HEK293 (cell line): Measurements from ENCODE around the gene GRK2.

Experiments
- BCL11A ChIP-seq: fragments of 450-650 bp; formaldehyde crosslinking; IDR thresholded peaks from 2 replicates; pipeline ENCODE4 v1.5.1; 2016; ENCODE audit warnings: low read depth, missing biosample characterization, missing genetic modification characterization
- SP3 ChIP-seq: fragments of 450-650 bp; formaldehyde crosslinking; IDR thresholded peaks from 2 replicates; pipeline ENCODE4 v1.5.1; 2016; ENCODE audit warnings: missing biosample characterization, missing genetic modification characterization
- TRIM28 ChIP-seq: IDR thresholded peaks from 2 replicates; pipeline ENCODE4 v1.6.1; 2011; ENCODE audit warnings: low read length, control low read depth, borderline replicate concordance
- ZBTB7A ChIP-seq: fragments of 450-650 bp; formaldehyde crosslinking; IDR thresholded peaks from 2 replicates; pipeline ENCODE4 v1.5.1; 2016; ENCODE audit warnings: low read depth, missing biosample characterization, missing genetic modification characterization
- ZEB2 ChIP-seq: fragments of 450-650 bp; formaldehyde crosslinking; IDR thresholded peaks from 2 replicates; pipeline ENCODE4 v1.5.1; 2016; ENCODE audit warnings: missing biosample characterization, missing genetic modification characterization
- ZFP69B ChIP-seq: fragments of 450-650 bp; formaldehyde crosslinking; IDR thresholded peaks from 2 replicates; pipeline ENCODE4 v1.5.1; 2016; ENCODE audit warnings: missing biosample characterization, missing genetic modification characterization
- ZNF132 ChIP-seq: fragments of 450-650 bp; formaldehyde crosslinking; IDR thresholded peaks from 2 replicates; pipeline ENCODE4 v1.5.1; 2017; ENCODE audit warnings: missing biosample characterization, missing genetic modification characterization, borderline replicate concordance
- ZNF169 ChIP-seq: fragments of 450-650 bp; formaldehyde crosslinking; IDR thresholded peaks from 2 replicates; pipeline ENCODE4 v1.5.1; 2016; ENCODE audit warnings: missing biosample characterization, missing genetic modification characterization
- ZNF202 ChIP-seq: fragments of 450-650 bp; formaldehyde crosslinking; IDR thresholded peaks from 2 replicates; pipeline ENCODE4 v1.5.1; 2016; ENCODE audit warnings: missing biosample characterization, missing genetic modification characterization, borderline replicate concordance
- ZNF311 ChIP-seq: fragments of 450-650 bp; formaldehyde crosslinking; IDR thresholded peaks from 2 replicates; pipeline ENCODE4 v1.5.1; 2017; ENCODE audit warnings: missing biosample characterization, missing genetic modification characterization, borderline replicate concordance
- ZNF335 ChIP-seq: fragments of 450-650 bp; formaldehyde crosslinking; conservative IDR thresholded peaks from 2 replicates; pipeline ENCODE4 v1.5.1; 2016; ENCODE audit warnings: missing biosample characterization, missing genetic modification characterization
- ZNF341 ChIP-seq: fragments of 450-650 bp; formaldehyde crosslinking; IDR thresholded peaks from 2 replicates; pipeline ENCODE4; 2016; ENCODE audit warnings: low read depth, missing biosample characterization, missing genetic modification characterization
- ZNF416 ChIP-seq: fragments of 450-650 bp; formaldehyde crosslinking; IDR thresholded peaks from 2 replicates; pipeline ENCODE4 v1.5.1; 2016; ENCODE audit warnings: missing biosample characterization, missing genetic modification characterization
- ZNF423 ChIP-seq: fragments of 450-650 bp; formaldehyde crosslinking; IDR thresholded peaks from 2 replicates; pipeline ENCODE4 v1.5.1; 2016; ENCODE audit warnings: missing biosample characterization, missing genetic modification characterization
- ZNF571 ChIP-seq: fragments of 450-650 bp; formaldehyde crosslinking; IDR thresholded peaks from 2 replicates; pipeline ENCODE4 v1.5.0; 2017; ENCODE audit warnings: missing biosample characterization, missing genetic modification characterization
- ZNF596 ChIP-seq: fragments of 450-650 bp; IDR thresholded peaks from 2 replicates; pipeline ENCODE4 v1.5.0; 2018; ENCODE audit warnings: missing biosample characterization, mild to moderate bottlenecking, missing genetic modification characterization, moderate library complexity
- ZNF654 ChIP-seq: fragments of 450-650 bp; formaldehyde crosslinking; IDR thresholded peaks from 2 replicates; pipeline ENCODE4 v1.5.1; 2016; ENCODE audit warnings: low read depth, missing biosample characterization, missing genetic modification characterization
- ZNF670 ChIP-seq: fragments of 450-650 bp; formaldehyde crosslinking; IDR thresholded peaks from 2 replicates; pipeline ENCODE4 v1.5.1; 2016; ENCODE audit warnings: missing biosample characterization, missing genetic modification characterization, low read depth
- ZNF843 ChIP-seq: fragments of 450-650 bp; formaldehyde crosslinking; IDR thresholded peaks from 2 replicates; pipeline ENCODE4 v1.5.1; 2016; ENCODE audit warnings: missing biosample characterization, missing genetic modification characterization
- ZSCAN30 ChIP-seq: fragments of 450-650 bp; IDR thresholded peaks from 2 replicates; pipeline ENCODE4 v1.5.1; 2018; ENCODE audit warnings: missing biosample characterization, mild to moderate bottlenecking, missing genetic modification characterization, moderate library complexity
- TF ChIP-seq, protein P1 (sequence below): fragments of 450-650 bp; formaldehyde crosslinking; IDR thresholded peaks from 2 replicates; pipeline ENCODE4 v1.5.1; 2016; ENCODE audit warnings: missing biosample characterization, missing genetic modification characterization
- TF ChIP-seq, protein P2 (sequence below): fragments of 450-650 bp; formaldehyde crosslinking; IDR thresholded peaks from 2 replicates; pipeline ENCODE4 v1.5.1; 2016; ENCODE audit warnings: missing biosample characterization, missing genetic modification characterization
- TF ChIP-seq, protein P3 (sequence below): fragments of 450-650 bp; formaldehyde crosslinking; IDR thresholded peaks from 2 replicates; pipeline ENCODE4 v1.5.1; 2016; ENCODE audit warnings: missing biosample characterization, missing genetic modification characterization, borderline replicate concordance
- TF ChIP-seq, protein P4 (sequence below): fragments of 450-650 bp; formaldehyde crosslinking; IDR thresholded peaks from 2 replicates; pipeline ENCODE4 v1.5.1; 2016; ENCODE audit warnings: missing biosample characterization, missing genetic modification characterization
- TF ChIP-seq, protein P5 (sequence below): fragments of 450-650 bp; formaldehyde crosslinking; IDR thresholded peaks from 2 replicates; pipeline ENCODE4 v1.5.1; 2016; ENCODE audit warnings: missing biosample characterization, missing genetic modification characterization

GRK2 gene

DNA sequence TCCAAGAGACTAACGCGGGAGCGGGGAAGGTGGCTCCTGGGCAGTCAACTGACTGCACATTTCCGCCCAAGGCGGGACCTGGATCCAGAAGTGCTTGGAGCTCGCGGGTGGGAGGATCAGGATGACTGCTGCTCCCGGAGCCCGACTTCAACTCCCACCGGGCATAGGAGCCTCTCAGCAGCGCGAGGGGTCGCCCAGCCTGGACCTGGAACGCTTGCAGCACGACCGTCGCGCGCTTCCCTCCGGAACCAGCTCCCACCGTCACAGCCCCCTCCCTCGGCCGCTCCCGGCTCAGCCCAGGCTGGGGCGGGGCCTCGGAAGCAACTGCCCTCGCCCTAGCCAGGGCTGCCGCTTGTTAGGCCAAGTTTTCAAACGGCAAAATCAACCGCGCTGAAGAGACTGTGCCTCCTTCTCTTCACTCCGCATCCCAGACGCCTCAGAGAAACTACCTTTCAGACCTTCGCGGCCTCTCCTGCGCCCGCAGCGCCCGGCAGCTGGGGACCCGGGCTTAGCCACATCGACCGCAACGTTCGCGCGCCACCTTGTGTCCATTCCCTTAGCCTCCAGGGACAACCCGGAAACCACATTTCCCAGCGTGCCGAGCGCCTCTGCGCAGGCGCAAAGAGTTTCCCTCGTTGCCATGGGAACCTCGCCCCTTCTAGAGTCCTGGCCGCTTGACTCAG lies 51.1 kb downstream of the GRK2 start (continued):
- TF ChIP-seq ZNF341 = peak; percentile 82
- TF ChIP-seq ZNF311 (tag by site-specific recombination) = no peak
- TF ChIP-seq, protein P1, sequence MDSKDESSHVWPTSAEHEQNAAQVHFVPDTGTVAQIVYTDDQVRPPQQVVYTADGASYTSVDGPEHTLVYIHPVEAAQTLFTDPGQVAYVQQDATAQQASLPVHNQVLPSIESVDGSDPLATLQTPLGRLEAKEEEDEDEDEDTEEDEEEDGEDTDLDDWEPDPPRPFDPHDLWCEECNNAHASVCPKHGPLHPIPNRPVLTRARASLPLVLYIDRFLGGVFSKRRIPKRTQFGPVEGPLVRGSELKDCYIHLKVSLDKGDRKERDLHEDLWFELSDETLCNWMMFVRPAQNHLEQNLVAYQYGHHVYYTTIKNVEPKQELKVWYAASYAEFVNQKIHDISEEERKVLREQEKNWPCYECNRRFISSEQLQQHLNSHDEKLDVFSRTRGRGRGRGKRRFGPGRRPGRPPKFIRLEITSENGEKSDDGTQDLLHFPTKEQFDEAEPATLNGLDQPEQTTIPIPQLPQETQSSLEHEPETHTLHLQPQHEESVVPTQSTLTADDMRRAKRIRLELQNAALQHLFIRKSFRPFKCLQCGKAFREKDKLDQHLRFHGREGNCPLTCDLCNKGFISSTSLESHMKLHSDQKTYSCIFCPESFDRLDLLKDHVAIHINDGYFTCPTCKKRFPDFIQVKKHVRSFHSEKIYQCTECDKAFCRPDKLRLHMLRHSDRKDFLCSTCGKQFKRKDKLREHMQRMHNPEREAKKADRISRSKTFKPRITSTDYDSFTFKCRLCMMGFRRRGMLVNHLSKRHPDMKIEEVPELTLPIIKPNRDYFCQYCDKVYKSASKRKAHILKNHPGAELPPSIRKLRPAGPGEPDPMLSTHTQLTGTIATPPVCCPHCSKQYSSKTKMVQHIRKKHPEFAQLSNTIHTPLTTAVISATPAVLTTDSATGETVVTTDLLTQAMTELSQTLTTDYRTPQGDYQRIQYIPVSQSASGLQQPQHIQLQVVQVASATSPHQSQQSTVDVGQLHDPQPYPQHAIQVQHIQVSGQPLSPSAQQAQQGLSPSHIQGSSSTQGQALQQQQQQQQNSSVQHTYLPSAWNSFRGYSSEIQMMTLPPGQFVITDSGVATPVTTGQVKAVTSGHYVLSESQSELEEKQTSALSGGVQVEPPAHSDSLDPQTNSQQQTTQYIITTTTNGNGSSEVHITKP (tag by site-specific recombination) = peak; percentile 81
- no peak for TF ChIP-seq ZNF423 (tag by site-specific recombination)
- peak; percentile 57; the same call in 1 of the 2 replicates for TF ChIP-seq ZBTB7A
- no peak for TF ChIP-seq ZNF416
- peak; percentile 80 for TF ChIP-seq SP3 (tag by site-specific recombination)
- no peak for TF ChIP-seq ZNF202 (tag by site-specific recombination)
- TF ChIP-seq ZEB2 (tag by site-specific recombination) = peak; percentile 79; the same call in 1 of the 2 replicates
- TF ChIP-seq, protein P2, sequence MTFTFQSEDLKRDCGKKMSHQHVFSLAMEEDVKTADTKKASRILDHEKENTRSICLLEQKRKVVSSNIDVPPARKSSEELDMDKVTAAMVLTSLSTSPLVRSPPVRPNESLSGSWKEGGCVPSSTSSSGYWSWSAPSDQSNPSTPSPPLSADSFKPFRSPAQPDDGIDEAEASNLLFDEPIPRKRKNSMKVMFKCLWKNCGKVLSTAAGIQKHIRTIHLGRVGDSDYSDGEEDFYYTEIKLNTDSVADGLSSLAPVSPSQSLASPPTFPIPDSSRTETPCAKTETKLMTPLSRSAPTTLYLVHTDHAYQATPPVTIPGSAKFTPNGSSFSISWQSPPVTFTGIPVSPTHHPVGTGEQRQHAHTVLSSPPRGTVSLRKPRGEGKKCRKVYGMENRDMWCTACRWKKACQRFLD = no peak
- TF ChIP-seq, protein P3, sequence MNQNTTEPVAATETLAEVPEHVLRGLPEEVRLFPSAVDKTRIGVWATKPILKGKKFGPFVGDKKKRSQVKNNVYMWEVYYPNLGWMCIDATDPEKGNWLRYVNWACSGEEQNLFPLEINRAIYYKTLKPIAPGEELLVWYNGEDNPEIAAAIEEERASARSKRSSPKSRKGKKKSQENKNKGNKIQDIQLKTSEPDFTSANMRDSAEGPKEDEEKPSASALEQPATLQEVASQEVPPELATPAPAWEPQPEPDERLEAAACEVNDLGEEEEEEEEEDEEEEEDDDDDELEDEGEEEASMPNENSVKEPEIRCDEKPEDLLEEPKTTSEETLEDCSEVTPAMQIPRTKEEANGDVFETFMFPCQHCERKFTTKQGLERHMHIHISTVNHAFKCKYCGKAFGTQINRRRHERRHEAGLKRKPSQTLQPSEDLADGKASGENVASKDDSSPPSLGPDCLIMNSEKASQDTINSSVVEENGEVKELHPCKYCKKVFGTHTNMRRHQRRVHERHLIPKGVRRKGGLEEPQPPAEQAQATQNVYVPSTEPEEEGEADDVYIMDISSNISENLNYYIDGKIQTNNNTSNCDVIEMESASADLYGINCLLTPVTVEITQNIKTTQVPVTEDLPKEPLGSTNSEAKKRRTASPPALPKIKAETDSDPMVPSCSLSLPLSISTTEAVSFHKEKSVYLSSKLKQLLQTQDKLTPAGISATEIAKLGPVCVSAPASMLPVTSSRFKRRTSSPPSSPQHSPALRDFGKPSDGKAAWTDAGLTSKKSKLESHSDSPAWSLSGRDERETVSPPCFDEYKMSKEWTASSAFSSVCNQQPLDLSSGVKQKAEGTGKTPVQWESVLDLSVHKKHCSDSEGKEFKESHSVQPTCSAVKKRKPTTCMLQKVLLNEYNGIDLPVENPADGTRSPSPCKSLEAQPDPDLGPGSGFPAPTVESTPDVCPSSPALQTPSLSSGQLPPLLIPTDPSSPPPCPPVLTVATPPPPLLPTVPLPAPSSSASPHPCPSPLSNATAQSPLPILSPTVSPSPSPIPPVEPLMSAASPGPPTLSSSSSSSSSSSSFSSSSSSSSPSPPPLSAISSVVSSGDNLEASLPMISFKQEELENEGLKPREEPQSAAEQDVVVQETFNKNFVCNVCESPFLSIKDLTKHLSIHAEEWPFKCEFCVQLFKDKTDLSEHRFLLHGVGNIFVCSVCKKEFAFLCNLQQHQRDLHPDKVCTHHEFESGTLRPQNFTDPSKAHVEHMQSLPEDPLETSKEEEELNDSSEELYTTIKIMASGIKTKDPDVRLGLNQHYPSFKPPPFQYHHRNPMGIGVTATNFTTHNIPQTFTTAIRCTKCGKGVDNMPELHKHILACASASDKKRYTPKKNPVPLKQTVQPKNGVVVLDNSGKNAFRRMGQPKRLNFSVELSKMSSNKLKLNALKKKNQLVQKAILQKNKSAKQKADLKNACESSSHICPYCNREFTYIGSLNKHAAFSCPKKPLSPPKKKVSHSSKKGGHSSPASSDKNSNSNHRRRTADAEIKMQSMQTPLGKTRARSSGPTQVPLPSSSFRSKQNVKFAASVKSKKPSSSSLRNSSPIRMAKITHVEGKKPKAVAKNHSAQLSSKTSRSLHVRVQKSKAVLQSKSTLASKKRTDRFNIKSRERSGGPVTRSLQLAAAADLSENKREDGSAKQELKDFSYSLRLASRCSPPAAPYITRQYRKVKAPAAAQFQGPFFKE (tag by site-specific recombination) = no peak
- no peak for TF ChIP-seq ZNF571 (tag by site-specific recombination)
- no peak for TF ChIP-seq ZNF670 (tag by site-specific recombination)
- peak; percentile 70; the same call in 1 of the 2 replicates for TF ChIP-seq BCL11A (tag by site-specific recombination)
- no peak for TF ChIP-seq ZNF596
- TF ChIP-seq, protein P4, sequence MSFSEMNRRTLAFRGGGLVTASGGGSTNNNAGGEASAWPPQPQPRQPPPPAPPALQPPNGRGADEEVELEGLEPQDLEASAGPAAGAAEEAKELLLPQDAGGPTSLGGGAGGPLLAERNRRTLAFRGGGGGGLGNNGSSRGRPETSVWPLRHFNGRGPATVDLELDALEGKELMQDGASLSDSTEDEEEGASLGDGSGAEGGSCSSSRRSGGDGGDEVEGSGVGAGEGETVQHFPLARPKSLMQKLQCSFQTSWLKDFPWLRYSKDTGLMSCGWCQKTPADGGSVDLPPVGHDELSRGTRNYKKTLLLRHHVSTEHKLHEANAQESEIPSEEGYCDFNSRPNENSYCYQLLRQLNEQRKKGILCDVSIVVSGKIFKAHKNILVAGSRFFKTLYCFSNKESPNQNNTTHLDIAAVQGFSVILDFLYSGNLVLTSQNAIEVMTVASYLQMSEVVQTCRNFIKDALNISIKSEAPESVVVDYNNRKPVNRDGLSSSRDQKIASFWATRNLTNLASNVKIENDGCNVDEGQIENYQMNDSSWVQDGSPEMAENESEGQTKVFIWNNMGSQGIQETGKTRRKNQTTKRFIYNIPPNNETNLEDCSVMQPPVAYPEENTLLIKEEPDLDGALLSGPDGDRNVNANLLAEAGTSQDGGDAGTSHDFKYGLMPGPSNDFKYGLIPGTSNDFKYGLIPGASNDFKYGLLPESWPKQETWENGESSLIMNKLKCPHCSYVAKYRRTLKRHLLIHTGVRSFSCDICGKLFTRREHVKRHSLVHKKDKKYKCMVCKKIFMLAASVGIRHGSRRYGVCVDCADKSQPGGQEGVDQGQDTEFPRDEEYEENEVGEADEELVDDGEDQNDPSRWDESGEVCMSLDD (tag by site-specific recombination) = no peak
- peak; percentile 90 for TF ChIP-seq ZSCAN30 (tag by site-specific recombination)
- TF ChIP-seq ZNF335 = peak; percentile 89
- no peak for TF ChIP-seq ZNF132 (tag by site-specific recombination)
- no peak for TF ChIP-seq ZFP69B (tag by site-specific recombination)
- TF ChIP-seq TRIM28 = no peak
- TF ChIP-seq, protein P5, sequence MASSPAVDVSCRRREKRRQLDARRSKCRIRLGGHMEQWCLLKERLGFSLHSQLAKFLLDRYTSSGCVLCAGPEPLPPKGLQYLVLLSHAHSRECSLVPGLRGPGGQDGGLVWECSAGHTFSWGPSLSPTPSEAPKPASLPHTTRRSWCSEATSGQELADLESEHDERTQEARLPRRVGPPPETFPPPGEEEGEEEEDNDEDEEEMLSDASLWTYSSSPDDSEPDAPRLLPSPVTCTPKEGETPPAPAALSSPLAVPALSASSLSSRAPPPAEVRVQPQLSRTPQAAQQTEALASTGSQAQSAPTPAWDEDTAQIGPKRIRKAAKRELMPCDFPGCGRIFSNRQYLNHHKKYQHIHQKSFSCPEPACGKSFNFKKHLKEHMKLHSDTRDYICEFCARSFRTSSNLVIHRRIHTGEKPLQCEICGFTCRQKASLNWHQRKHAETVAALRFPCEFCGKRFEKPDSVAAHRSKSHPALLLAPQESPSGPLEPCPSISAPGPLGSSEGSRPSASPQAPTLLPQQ (tag by site-specific recombination) = 0 out of 2 replicates have a peak, but pooled peaks have one; percentile 59
- no peak for TF ChIP-seq ZNF169 (tag by site-specific recombination)
- TF ChIP-seq ZNF843 (tag by site-specific recombination) = no peak
- TF ChIP-seq ZNF654 (tag by site-specific recombination) = peak; percentile 97
